K562 (cell line): ENCODE results near the gene PRPH2. TPM values are rescaled to one million over a fixed set of nuclear protein-coding genes. Genes with fewer than 3 reads are reported as not detected.
A peak's percentile ranks its signal among the peaks of the same experiment; 100 is the strongest.

Experiments used
- BDP1 ChIP-seq: IDR thresholded peaks from 3 replicates; pipeline ENCODE4 v1.6.1; 2011; ENCODE audit not compliant: insufficient read length, insufficient read depth
- CBX2 ChIP-seq: fragments of 200-600 bp; sonication (generic); IDR thresholded peaks from one replicate; pipeline ENCODE4 v1.6.1; 2012; ENCODE audit warnings: mild to moderate bottlenecking, low read length, inconsistent platforms; ENCODE audit not compliant: insufficient read depth, poor library complexity, severe bottlenecking
- CHD1 ChIP-seq: fragments of 200-600 bp; sonication (generic); IDR thresholded peaks from one replicate; pipeline ENCODE4 v1.6.1; 2012; ENCODE audit warnings: mild to moderate bottlenecking, moderate library complexity, low read length, inconsistent platforms
- ELF4 ChIP-seq: fragments of 450-650 bp; formaldehyde crosslinking; IDR thresholded peaks from 2 replicates; pipeline ENCODE4 v1.4.0; 2022; ENCODE audit warnings: missing genetic modification characterization
- ETV1 ChIP-seq: fragments of 450-650 bp; conservative IDR thresholded peaks from 2 replicates; pipeline ENCODE4 v1.6.1; 2016; ENCODE audit warnings: missing genetic modification characterization, control low read depth, low read depth, missing compliant biosample characterization
- GABPA ChIP-seq: fragments of 200-800 bp; sonication (Bioruptor generic); conservative IDR thresholded peaks from 2 replicates; pipeline ENCODE4 v1.6.1; 2016; ENCODE audit warnings: low read depth, missing genetic modification characterization, missing compliant biosample characterization
- HMG20A ChIP-seq: fragments of 450-650 bp; formaldehyde crosslinking; conservative IDR thresholded peaks from 2 replicates; pipeline ENCODE4 v1.4.0; 2020; ENCODE audit warnings: mild to moderate bottlenecking, mixed read lengths
- ILF3 ChIP-seq: fragments of 450-650 bp; IDR thresholded peaks from 2 replicates; pipeline ENCODE4 v1.6.1; 2018; ENCODE audit warnings: antibody characterized with exemption, mild to moderate bottlenecking, moderate library complexity, borderline replicate concordance
- LEF1 ChIP-seq: fragments of 450-650 bp; IDR thresholded peaks from 2 replicates; pipeline ENCODE4 v1.6.1; 2016; ENCODE audit warnings: mild to moderate bottlenecking
- RBM22 ChIP-seq: fragments of 200-400 bp; formaldehyde crosslinking; IDR thresholded peaks from 2 replicates; pipeline ENCODE4 v1.6.1; 2018; ENCODE audit warnings: low read length, low read depth; ENCODE audit not compliant: poor library complexity, severe bottlenecking
- SLC30A9 ChIP-seq: fragments of 250-450 bp; sonication (Bioruptor Pico); IDR thresholded peaks from 2 replicates; pipeline ENCODE4 v1.8.0; 2022; ENCODE audit warnings: mild to moderate bottlenecking, moderate library complexity
- SMARCB1 ChIP-seq: IDR thresholded peaks from 2 replicates; pipeline ENCODE4 v1.6.1; 2011; ENCODE audit warnings: improper control_type of control experiment, low read depth; ENCODE audit not compliant: insufficient read length
- SMARCE1 ChIP-seq: fragments of 450-650 bp; IDR thresholded peaks from 2 replicates; pipeline ENCODE4 v1.7.1; 2016; ENCODE audit warnings: mild to moderate bottlenecking
- TEAD1 ChIP-seq, 2 experiments: fragments of 450-650 bp in 1 of 2; sonication (generic) in 1 of 2; formaldehyde crosslinking; IDR thresholded peaks; 2 replicates each; pipeline versions ENCODE4 v1.4.0 to v1.8.0; 2020 to 2022; ENCODE audit warnings: mild to moderate bottlenecking in 2 of 2, missing genetic modification reagents in 1 of 2
- ZBTB1 ChIP-seq: sonication (generic); formaldehyde crosslinking; IDR thresholded peaks from 2 replicates; pipeline ENCODE4 v1.8.1; 2023; ENCODE audit warnings: missing genetic modification reagents, low read depth, mild to moderate bottlenecking, borderline replicate concordance
- ZNF263 ChIP-seq: sonication (generic); formaldehyde crosslinking; IDR thresholded peaks from 2 replicates; pipeline ENCODE4 v1.8.0; 2022; ENCODE audit warnings: mild to moderate bottlenecking, missing genetic modification reagents, borderline replicate concordance
- ZNF41 ChIP-seq: fragments of 250-450 bp; sonication (Bioruptor Pico); conservative IDR thresholded peaks from 2 replicates; pipeline ENCODE4 v1.4.0; 2020; ENCODE audit warnings: mild to moderate bottlenecking
- ZNF655 ChIP-seq: fragments of 250-450 bp; sonication (Bioruptor Pico); IDR thresholded peaks from 2 replicates; pipeline ENCODE4 v1.5.0; 2021
- polyA plus RNA-seq, 8 experiments: library from polyadenylated mRNA; depleted of rRNA in 4 of 8; stranded (reverse) in 5 of 8; unstranded in 3 of 8; fragments of >200 nt; fragmentation: Nextera tagmentation in 2 of 8; fragmentation: Illumina TruSeq in 1 of 8; extraction: Ambion mirVana in 2 of 8; extraction: Trizol in 1 of 8; gene quantifications; 2 replicates each; pipeline versions ENCODE4 v1.2.1 to v1.2.3, GENCODE V29; 2011 to 2014; ENCODE audit warnings: inconsistent platforms in 1 of 8, missing spikeins in 1 of 8
- total RNA-seq, 7 experiments: library from RNA; depleted of rRNA in 6 of 7; stranded (reverse); fragments of >200 nt in 6 of 7; fragmentation: Illumina TruSeq in 2 of 7; extraction: Trizol in 2 of 7; gene quantifications; 2 replicates each; pipeline versions ENCODE4 v1.2.1 to v1.2.3, GENCODE V29; 2011 to 2021; ENCODE audit warnings: low replicate concordance in 1 of 7
- TF ChIP-seq, protein P1 (sequence below): IDR thresholded peaks from 2 replicates; pipeline ENCODE4 v1.6.1; 2016; ENCODE audit warnings: missing genetic modification characterization, missing compliant biosample characterization
- TF ChIP-seq, protein P2 (sequence below): fragments of 450-650 bp; IDR thresholded peaks from 2 replicates; pipeline ENCODE4 v1.6.1; 2018; ENCODE audit warnings: mild to moderate bottlenecking, low read depth; ENCODE audit not compliant: partially characterized antibody
- TF ChIP-seq, protein P3 (sequence below): fragments of 450-650 bp; IDR thresholded peaks from 2 replicates; pipeline ENCODE4 v1.7.0; 2016; ENCODE audit warnings: borderline replicate concordance

The PRPH2 gene
- total and polyA plus RNA-seq, 9 of the 15 experiments (the other 6 are each of a cell fraction or from before 2014, with no cell fraction given) = 0.03 to 0.11 (median 0.03) TPM; not detected in 5

GRCh38 chr6:42746463-42747391 lies 24.3 kb upstream of the PRPH2 start (continued):
- no peak for TF ChIP-seq HMG20A
- TF ChIP-seq, protein P1, sequence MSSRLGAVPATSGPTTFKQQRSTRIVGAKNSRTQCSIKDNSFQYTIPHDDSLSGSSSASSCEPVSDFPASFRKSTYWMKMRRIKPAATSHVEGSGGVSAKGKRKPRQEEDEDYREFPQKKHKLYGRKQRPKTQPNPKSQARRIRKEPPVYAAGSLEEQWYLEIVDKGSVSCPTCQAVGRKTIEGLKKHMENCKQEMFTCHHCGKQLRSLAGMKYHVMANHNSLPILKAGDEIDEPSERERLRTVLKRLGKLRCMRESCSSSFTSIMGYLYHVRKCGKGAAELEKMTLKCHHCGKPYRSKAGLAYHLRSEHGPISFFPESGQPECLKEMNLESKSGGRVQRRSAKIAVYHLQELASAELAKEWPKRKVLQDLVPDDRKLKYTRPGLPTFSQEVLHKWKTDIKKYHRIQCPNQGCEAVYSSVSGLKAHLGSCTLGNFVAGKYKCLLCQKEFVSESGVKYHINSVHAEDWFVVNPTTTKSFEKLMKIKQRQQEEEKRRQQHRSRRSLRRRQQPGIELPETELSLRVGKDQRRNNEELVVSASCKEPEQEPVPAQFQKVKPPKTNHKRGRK (tag) = no peak
- TF ChIP-seq BDP1 = no peak
- no peak for TF ChIP-seq ZNF655 (CRISPR knock-in tag)
- peak; percentile 51; the same call in 1 of the 2 replicates for TF ChIP-seq ZNF263 (CRISPR knock-in tag)
- no peak; the same call in 1 of the 2 replicates for TF ChIP-seq SMARCE1
- TF ChIP-seq, protein P2, sequence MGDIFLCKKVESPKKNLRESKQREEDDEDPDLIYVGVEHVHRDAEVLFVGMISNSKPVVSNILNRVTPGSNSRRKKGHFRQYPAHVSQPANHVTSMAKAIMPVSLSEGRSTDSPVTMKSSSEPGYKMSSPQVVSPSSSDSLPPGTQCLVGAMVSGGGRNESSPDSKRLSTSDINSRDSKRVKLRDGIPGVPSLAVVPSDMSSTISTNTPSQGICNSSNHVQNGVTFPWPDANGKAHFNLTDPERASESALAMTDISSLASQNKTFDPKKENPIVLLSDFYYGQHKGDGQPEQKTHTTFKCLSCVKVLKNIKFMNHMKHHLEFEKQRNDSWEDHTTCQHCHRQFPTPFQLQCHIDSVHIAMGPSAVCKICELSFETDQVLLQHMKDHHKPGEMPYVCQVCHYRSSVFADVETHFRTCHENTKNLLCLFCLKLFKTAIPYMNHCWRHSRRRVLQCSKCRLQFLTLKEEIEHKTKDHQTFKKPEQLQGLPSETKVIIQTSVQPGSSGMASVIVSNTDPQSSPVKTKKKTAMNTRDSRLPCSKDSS = no peak
- TF ChIP-seq TEAD1 (CRISPR knock-in tag; IDR thresholded peaks at IDR 0.05) = 0 out of 4 replicates have a peak, but pooled peaks of 1 of the 2 experiments have one; percentile 32
- TF ChIP-seq GABPA (tag) = peak; percentile 62
- no peak for TF ChIP-seq LEF1
- TF ChIP-seq ILF3 = no peak
- TF ChIP-seq ZNF41 (CRISPR knock-in tag) = no peak
- TF ChIP-seq, protein P3, sequence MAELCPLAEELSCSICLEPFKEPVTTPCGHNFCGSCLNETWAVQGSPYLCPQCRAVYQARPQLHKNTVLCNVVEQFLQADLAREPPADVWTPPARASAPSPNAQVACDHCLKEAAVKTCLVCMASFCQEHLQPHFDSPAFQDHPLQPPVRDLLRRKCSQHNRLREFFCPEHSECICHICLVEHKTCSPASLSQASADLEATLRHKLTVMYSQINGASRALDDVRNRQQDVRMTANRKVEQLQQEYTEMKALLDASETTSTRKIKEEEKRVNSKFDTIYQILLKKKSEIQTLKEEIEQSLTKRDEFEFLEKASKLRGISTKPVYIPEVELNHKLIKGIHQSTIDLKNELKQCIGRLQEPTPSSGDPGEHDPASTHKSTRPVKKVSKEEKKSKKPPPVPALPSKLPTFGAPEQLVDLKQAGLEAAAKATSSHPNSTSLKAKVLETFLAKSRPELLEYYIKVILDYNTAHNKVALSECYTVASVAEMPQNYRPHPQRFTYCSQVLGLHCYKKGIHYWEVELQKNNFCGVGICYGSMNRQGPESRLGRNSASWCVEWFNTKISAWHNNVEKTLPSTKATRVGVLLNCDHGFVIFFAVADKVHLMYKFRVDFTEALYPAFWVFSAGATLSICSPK = no peak
- no peak for TF ChIP-seq CBX2
- TF ChIP-seq ZBTB1 (CRISPR knock-in tag) = no peak
- no peak for TF ChIP-seq SMARCB1
- TF ChIP-seq CHD1 = peak; percentile 74
- no peak for TF ChIP-seq SLC30A9
- peak; percentile 68 for TF ChIP-seq ETV1 (tag)
- no peak for TF ChIP-seq ELF4 (CRISPR knock-in tag)
- no peak for TF ChIP-seq RBM22
